ENCODE results near the gene MYCBP2.

The MYCBP2 gene

DNA sequence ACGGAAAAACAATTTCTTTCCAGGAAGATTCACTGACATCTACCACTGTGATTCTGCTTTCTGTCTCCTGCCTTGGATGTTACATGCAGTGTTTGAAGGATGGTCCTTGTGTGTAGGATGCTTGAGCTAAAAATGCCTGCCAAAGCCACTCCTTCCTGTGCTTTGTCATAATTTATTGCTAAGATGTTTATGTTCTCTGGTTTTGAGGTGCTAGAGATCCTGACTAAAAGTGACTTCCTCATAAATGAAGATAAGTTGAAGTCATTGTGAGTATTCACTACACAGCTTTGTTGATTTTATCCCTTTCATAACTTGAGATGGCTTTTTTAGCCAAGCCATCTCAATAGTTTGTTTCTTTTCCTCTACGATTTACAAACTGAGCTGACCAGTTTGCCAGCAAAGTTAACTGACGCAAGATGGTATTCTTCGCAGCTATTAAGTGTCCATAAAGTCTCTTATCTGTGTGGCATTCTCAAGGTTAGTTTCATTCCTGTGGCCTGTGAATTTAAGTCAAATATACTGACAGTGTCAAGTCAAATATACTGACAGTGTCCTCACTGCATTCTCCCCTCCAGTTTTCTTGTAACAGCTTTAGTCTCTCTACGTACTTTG lies 284.2 kb downstream of the MYCBP2 start:
- Mint-ChIP-seq H3K27ac (peak overlapping the region; percentile 47), H3K9me3 (ENCODE audit: low read depth) (no peaks in the 10 kb centered on the region), H3K36me3 (peaks cover 8% of the 10 kb centered on the region), H3K27me3 (no peaks in the 10 kb centered on the region), H3K4me1 (ENCODE audit: low read depth) (peaks cover 11% of the 10 kb centered on the region), H3K4me3 (no peak overlapping the region)

DNA sequence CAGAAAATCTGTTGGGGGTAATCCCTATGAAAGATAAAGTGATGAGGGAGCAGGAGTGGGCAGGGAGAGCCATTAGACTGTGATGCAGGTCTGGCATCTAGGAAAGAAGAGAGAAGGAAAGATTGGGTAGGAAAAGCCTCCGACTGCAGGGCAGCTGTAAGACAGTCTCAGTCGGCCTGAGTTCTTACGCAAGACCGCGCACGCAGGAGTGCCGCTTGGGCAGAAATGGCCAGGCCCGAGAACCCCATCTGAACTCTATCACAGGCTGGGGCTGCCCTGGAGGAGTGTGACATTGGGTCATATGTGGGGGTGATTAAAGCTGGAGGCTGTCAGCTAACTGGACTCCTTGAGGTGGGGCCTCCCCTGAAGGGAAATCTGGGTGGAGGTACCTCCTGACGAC lies 286.1 kb downstream of the MYCBP2 start:
- peaks cover 11% of the 10 kb centered on the region for H3K4me1 Mint-ChIP-seq (ENCODE audit: low read depth)

GRCh38 chr13:77040076-77040475 lies 286.8 kb downstream of the MYCBP2 start:
- H3K27me3 Mint-ChIP-seq: no peaks in the 10 kb centered on the region
- H3K4me3 Mint-ChIP-seq: no peak overlapping the region
- H3K4me1 Mint-ChIP-seq (ENCODE audit: low read depth): peaks cover 11% of the 10 kb centered on the region
- H3K27ac Mint-ChIP-seq: no peak overlapping the region
- no peaks in the 10 kb centered on the region for H3K36me3 Mint-ChIP-seq
- no peaks in the 10 kb centered on the region for H3K9me3 Mint-ChIP-seq (ENCODE audit: low read depth)

More for the DNA sequence above, 286.1 kb downstream of the MYCBP2 start:
- Mint-ChIP-seq H3K27ac (no peak overlapping the region), H3K36me3 (no peaks in the 10 kb centered on the region), H3K27me3 (no peaks in the 10 kb centered on the region), H3K4me3 (no peak overlapping the region), H3K9me3 (ENCODE audit: low read depth) (no peaks in the 10 kb centered on the region)

DNA sequence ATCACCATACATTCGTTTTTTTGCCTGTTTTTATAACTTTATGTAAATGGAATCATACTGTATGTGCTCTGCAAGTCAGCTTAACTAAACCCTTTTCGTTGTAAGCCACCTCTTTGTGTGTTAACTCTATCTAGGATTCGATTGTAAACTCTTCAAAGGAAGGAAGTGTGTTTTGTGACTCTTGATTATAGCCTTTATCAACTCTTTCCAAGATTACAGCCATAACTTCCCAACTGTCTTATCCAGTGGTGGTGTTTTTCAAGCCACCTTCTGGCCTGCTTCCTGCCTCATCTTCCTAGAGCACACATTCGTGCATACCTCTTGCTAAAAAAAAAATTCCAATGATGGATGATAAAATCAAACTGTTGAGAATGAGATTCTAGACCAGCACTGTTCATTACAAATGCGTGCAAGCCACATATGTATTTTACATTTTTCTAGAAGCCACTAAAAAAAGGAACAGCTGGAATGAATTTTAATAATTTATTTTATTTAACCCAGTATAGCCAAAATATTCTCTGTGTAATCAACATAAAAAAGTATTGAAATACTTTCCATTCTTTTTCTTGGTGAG lies 287.9 kb downstream of the MYCBP2 start:
- Mint-ChIP-seq H3K27me3 (no peaks in the 10 kb centered on the region), H3K9me3 (ENCODE audit: low read depth) (no peaks in the 10 kb centered on the region), H3K36me3 (peaks cover 2% of the 10 kb centered on the region), H3K4me3 (no peak overlapping the region), H3K4me1 (ENCODE audit: low read depth) (peaks cover 14% of the 10 kb centered on the region), H3K27ac (no peak overlapping the region)

- Mint-ChIP-seq H3K9me3 (ENCODE audit: low read depth) (no peaks in the 10 kb centered on the region), H3K27me3 (no peaks in the 10 kb centered on the region), H3K4me1 (ENCODE audit: low read depth) (peaks cover 4% of the 10 kb centered on the region), H3K36me3 (peaks cover 4% of the 10 kb centered on the region), H3K4me3 (no peak overlapping the region), H3K27ac (no peak overlapping the region)
Measured at GRCh38 chr13:77036279-77036678, 290.6 kb downstream of the MYCBP2 start.

DNA sequence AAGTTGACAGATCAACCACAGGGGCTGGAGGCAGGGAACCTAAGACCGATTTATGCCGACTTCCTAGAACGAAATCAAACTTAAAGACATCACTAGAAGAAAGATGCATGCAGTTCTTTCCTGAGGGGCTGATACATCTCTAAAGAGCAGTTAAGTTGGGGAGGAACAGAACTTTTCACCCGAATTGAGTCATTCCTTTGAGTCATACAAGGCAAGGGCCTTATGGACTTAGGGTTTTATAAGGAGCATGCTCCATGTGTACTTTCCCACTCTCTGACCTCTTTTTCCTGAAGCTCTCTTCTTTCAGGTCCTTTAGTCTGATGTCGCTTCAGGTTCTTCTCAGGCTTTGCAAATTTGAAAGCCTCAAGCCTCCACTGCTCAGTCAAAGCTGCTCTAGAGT lies 292.0 kb downstream of the MYCBP2 start:
- H3K27me3 Mint-ChIP-seq: no peaks in the 10 kb centered on the region
- H3K27ac Mint-ChIP-seq: no peak overlapping the region
- H3K36me3 Mint-ChIP-seq: peaks cover 4% of the 10 kb centered on the region
- peaks cover 4% of the 10 kb centered on the region for H3K4me1 Mint-ChIP-seq (ENCODE audit: low read depth)
- no peak overlapping the region for H3K4me3 Mint-ChIP-seq
- H3K9me3 Mint-ChIP-seq (ENCODE audit: low read depth): no peaks in the 10 kb centered on the region

DNA sequence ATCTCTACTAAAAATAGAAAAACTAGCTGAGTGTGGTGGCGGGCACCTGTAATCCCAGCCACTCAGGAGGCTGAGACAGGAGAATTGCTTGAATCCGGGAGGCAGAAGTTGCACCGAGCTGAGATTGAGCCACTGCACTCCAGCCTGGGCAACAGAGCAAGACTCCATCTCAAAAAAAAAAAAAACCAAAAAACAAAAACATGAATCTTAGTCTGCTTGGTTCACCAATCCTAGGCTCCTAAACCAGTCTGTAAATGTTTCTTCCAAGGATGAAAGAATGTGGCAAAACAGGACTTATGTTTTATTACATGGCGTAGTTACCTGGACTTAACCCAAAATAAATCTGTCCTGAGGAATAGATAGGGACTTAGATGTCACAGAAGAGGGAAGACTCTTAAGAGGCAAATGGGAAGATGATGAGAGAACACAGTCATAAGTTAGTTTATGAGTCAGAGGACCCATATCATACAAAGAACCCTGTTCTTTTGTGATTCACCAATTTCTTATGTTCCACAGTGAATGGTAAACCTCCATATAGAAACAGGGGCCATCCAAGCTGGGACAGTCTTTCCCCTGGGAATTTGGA lies 293.1 kb downstream of the MYCBP2 start:
- Mint-ChIP-seq H3K4me3 (no peak overlapping the region), H3K27ac (no peak overlapping the region), H3K36me3 (peaks cover 4% of the 10 kb centered on the region), H3K27me3 (no peaks in the 10 kb centered on the region), H3K9me3 (ENCODE audit: low read depth) (no peaks in the 10 kb centered on the region), H3K4me1 (ENCODE audit: low read depth) (peaks cover 4% of the 10 kb centered on the region)

DNA sequence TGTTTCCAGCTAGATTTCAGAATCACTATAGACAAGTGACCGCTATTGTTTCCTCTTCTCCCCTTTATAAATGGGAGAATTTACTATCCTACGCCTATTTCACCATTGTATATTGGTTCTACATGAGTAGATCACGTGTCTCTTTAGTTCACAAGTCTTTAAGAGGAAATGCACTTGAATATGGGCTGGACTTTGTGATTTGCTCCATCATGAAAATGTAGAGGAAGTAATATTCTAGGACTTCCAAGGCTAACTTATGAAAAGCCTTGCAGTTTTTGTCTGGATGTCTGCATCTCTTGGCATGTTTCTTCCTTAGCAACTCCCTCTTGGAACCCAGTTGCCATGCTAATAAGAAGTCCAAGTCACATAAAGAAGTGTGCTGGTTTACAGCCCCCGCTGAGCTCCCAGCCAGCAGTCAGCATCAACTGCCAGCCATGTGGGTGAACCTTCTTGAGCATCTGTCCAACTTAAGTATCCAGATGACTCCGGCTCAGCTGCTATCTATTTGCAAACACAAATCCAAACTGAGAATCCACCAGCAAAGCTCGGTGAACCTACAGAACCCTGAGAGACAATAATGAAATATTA lies 295.1 kb downstream of the MYCBP2 start:
- H3K4me3 Mint-ChIP-seq: no peak overlapping the region
- H3K27me3 Mint-ChIP-seq: no peaks in the 10 kb centered on the region
- peaks cover 17% of the 10 kb centered on the region for H3K4me1 Mint-ChIP-seq (ENCODE audit: low read depth)
- peaks cover 4% of the 10 kb centered on the region for H3K36me3 Mint-ChIP-seq
- no peak overlapping the region for H3K27ac Mint-ChIP-seq
- no peaks in the 10 kb centered on the region for H3K9me3 Mint-ChIP-seq (ENCODE audit: low read depth)

- Mint-ChIP-seq H3K27ac (no peak overlapping the region), H3K36me3 (peaks cover 4% of the 10 kb centered on the region), H3K9me3 (ENCODE audit: low read depth) (no peaks in the 10 kb centered on the region), H3K27me3 (no peaks in the 10 kb centered on the region), H3K4me1 (ENCODE audit: low read depth) (peaks cover 31% of the 10 kb centered on the region), H3K4me3 (no peak overlapping the region)
Measured at GRCh38 chr13:77029436-77029835, 297.5 kb downstream of the MYCBP2 start.

DNA sequence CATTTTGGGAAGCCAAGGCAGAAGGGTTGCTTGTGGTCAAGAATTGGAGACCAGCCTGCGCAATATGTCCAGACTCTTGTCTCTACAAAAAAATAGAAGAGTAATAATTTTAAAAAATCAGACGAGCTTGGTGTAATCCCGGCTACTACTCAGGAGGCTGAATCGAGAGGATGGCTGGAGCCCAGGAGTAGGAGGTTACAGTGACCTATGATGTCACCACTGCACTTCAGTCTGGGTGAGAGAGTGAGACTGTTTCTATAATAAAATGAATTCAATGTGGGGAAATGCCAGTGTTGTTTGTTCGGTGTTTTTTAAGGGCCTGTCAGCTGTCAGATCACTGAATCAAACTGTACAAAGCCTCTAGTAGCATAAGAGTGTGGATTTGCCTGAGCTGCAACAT lies 298.7 kb downstream of the MYCBP2 start:
- Mint-ChIP-seq H3K4me1 (ENCODE audit: low read depth) (peaks cover 39% of the 10 kb centered on the region), H3K27ac (peak overlapping the region; percentile 19), H3K27me3 (no peaks in the 10 kb centered on the region), H3K9me3 (ENCODE audit: low read depth) (no peaks in the 10 kb centered on the region), H3K4me3 (peak overlapping the region; percentile 92), H3K36me3 (no peaks in the 10 kb centered on the region)

GRCh38 chr13:77026861-77027621 lies 299.9 kb downstream of the MYCBP2 start, which contains the start of gene FBXL3:
Gene FBXL3 (minus strand): TSS chr13:77027159. CDS start chr13:77021860, 5,299 bp downstream.
- Mint-ChIP-seq H3K4me3 (peak within 1 kb of the TSS; percentile 96), H3K4me1 (ENCODE audit: low read depth) (peaks cover 51% of the 10 kb centered on the region), H3K27ac (peak within 1 kb of the TSS; percentile 94), H3K27me3 (no peaks in the 10 kb centered on the region), H3K9me3 (ENCODE audit: low read depth) (no peaks in the 10 kb centered on the region), H3K36me3 (no peaks in the 10 kb centered on the region)

- Mint-ChIP-seq H3K36me3 (no peaks in the 10 kb centered on the region), H3K27ac (peak overlapping the region; percentile 94), H3K4me3 (peak overlapping the region; percentile 96), H3K4me1 (ENCODE audit: low read depth) (peaks cover 58% of the 10 kb centered on the region), H3K9me3 (ENCODE audit: low read depth) (no peaks in the 10 kb centered on the region), H3K27me3 (no peaks in the 10 kb centered on the region)
Measured at GRCh38 chr13:77026255-77026860, 300.5 kb downstream of the MYCBP2 start.

DNA sequence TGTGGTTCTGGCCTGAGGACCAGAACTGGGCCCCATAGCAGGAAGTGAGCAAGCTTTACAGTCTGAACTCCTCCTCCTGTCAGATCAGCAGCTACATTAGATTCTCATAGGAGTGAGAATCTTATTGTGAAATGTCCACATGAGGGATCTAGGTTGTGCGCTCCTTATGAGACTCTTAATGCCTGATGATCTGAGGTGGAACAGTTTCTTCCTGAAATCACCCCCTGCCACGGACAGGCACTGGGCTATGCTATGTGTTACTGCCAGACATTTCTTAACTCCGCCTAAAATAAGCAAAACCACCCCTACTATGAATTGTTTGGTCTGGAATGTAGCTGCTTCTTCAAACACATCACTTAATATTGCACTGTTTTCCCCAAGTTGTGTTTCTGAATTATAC lies 304.6 kb downstream of the MYCBP2 start:
- Mint-ChIP-seq H3K9me3 (ENCODE audit: low read depth) (no peaks in the 10 kb centered on the region), H3K36me3 (no peaks in the 10 kb centered on the region), H3K4me3 (peak overlapping the region; percentile 69), H3K4me1 (ENCODE audit: low read depth) (peaks cover 82% of the 10 kb centered on the region), H3K27me3 (no peaks in the 10 kb centered on the region), H3K27ac (peak overlapping the region; percentile 28)

DNA sequence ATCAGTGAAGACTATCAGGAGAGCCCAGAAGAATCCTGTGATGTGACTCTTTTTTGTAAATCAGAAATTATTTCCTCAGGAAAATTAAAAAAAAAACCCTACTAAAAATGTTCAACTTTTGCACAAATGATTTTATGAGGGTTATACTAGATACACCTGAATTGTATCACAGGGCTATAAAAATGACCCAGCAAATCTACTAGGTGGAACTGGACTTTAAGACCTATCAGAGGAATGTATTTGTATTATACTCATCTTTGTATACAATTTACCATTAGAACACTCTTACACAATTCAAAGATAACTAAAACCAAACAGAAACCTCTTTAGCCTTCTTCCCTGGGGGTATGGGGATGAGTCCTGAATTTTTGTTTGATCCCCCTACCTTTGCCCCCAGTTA lies 307.1 kb downstream of the MYCBP2 start:
- H3K4me1 Mint-ChIP-seq (ENCODE audit: low read depth): peaks cover 88% of the 10 kb centered on the region
- no peaks in the 10 kb centered on the region for H3K27me3 Mint-ChIP-seq
- H3K9me3 Mint-ChIP-seq (ENCODE audit: low read depth): no peaks in the 10 kb centered on the region
- peaks cover 7% of the 10 kb centered on the region for H3K36me3 Mint-ChIP-seq
- peak overlapping the region; percentile 41 for H3K27ac Mint-ChIP-seq
- no peak overlapping the region for H3K4me3 Mint-ChIP-seq
